ENCODE results near the gene NFIA. TPM values are rescaled to one million over a fixed set of nuclear protein-coding genes. Genes with fewer than 3 reads are reported as not detected.

Gene NFIA
- total and polyA plus RNA-seq, 9 of the 15 experiments (the other 6 are each of a cell fraction or from before 2014, with no cell fraction given) = 5.3 to 24.9 (median 9.8) TPM

DNA sequence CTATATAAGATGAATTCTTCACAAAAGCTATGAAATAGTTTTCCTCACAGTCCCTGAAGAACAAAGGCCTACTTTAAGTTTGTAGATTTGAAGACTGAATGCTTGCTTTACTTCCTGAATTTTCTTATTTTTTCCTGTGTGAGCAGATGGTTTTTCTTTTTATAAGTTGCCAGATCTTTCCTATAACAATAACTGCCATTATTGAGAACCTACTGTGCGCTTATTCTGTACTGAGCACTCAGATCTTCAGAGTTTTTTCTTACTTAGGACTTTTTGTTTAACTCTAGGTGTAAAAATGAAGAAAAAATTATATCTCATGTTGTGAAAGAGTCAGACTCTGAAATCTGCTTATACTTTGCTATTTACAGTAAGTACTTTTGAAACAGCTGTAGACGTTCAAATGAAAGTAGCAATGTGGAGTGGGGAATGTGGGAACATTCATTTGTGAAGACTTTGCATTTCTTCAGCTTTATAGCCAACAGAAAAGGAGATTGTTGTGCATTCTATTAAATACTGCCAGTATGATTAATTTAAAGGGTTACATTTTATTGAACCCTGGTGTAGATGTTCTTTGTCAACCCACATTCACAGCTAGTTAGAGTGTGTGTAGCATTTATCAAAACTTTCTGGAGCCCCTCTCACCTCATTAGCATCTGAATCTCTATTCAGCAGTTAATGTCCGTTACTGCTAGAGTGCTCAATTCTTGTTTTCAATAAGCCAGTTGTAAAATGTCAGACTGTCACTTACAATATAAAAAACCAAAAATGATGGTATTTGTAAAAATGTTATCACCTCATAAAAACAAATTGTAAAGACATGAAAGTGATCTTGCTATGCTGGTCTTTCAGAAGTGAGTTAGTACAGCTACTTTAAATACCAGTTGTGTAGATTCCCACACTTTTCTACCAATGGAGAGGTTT is 29.0 kb downstream of the NFIA start:
- FAIRE-seq (no peak), ATAC-seq (no peak), DNase-seq (ENCODE audit: extremely low read depth in 1 of 4, low spot score in 3 of 4) (no peak)
- 77% methylated on average over 3 of the region's 3 CpGs for WGBS (ENCODE audit: insufficient coverage, low coverage, missing lambda C conversion rate)
- peaks cover 97% of the 10 kb centered on the region for H3K79me2 ChIP-seq (ENCODE audit: control insufficient read depth, insufficient read depth, low read length)
- TF ChIP-seq ZKSCAN1 (IDR thresholded peaks at IDR 0.05; ENCODE audit: low read depth, low read length) (peak; percentile 96), JUN (IDR thresholded peaks at IDR 0.05; ENCODE audit: borderline replicate concordance, low read depth, low read length) (no peak), JUN (CRISPR knock-in tag; IDR thresholded peaks at IDR 0.05; ENCODE audit: borderline replicate concordance) (no peak)
- H3K27me3 ChIP-seq (ENCODE audit: control insufficient read depth in 2 of 2, insufficient read depth in 2 of 2, low read length in 2 of 2) = no peaks in the 10 kb centered on the region
- H3K4me3 ChIP-seq = no peak overlapping the region
- no peak overlapping the region for H3K9ac ChIP-seq (ENCODE audit: insufficient read depth in 1 of 2, low read depth in 2 of 2, low read length in 2 of 2)
- POLR2A ChIA-PET = interaction anchor here (0.7 to 2.6 kb wide), 4 partner anchors 9 to 166 kb away, joined by 3 to 16 read pairs (median 4); no protein-coding TSS in a partner anchor
- no peak overlapping the region for H3K4me2 ChIP-seq (ENCODE audit: insufficient read depth, low read length)
- H3K9me1 ChIP-seq (ENCODE audit: control insufficient read depth, insufficient read depth, low read length) = no peaks in the 10 kb centered on the region
- no peaks in the 10 kb centered on the region for H4K20me1 ChIP-seq (replicated peaks; ENCODE audit: control insufficient read depth, insufficient read depth, low read length)
- H3K27ac ChIP-seq (ENCODE audit: extremely low read depth, low read depth, low read length) = peak overlapping the region; percentile 23; the same call in 1 of the 3 replicates
- intact Hi-C loops (cut with micrococcal nuclease) = no loop called here
- H2AFZ ChIP-seq (ENCODE audit: low read depth, low read length) = no peak overlapping the region
- peaks cover 9% of the 10 kb centered on the region for H3K9me3 ChIP-seq (replicated peaks; ENCODE audit: control insufficient read depth, insufficient read depth, low read depth, low read length)
- H3K36me3 ChIP-seq (ENCODE audit: control insufficient read depth, insufficient read depth, low read length) = peaks cover 17% of the 10 kb centered on the region; the same call in 2 of the 3 replicates
- H3K4me1 ChIP-seq (replicated peaks in 1 of 2; ENCODE audit: control insufficient read depth in 2 of 2, insufficient read depth in 2 of 2, low read length in 2 of 2) = peaks cover 10 to 20% of the 10 kb centered on the region in 2 experiments
- in situ Hi-C loops (cut with MboI) = no loop called here
- CTCF ChIA-PET (ENCODE audit: low intra/inter-chr PET ratio) = no interaction called here
- no TSS peak for BruUV-seq (replicated peaks)
